Measurements from ENCODE around the gene DEUP1. TPM values are rescaled to one million over a fixed set of nuclear protein-coding genes. Genes with fewer than 3 reads are reported as not detected.
"Not testable (repeated sequence)": the region's sequence is repeated elsewhere in the genome, so short reads cannot be mapped to it uniquely, and the experiment has no call there.

The DEUP1 gene
- polyA plus RNA-seq, 3 donors, result not detected

GRCh38 chr11:93432247-93432646, 101.7 kb downstream of the DEUP1 start:
- Histone ChIP-seq H3K4me1 (ENCODE audit: control insufficient read depth in 1 of 2, insufficient read depth in 2 of 2, low read length in 2 of 2) (no peaks in the 10 kb centered on the region), H3K27me3 (ENCODE audit: control insufficient read depth in 2 of 2, insufficient read depth in 2 of 2, low read length in 2 of 2) (no peaks in the 10 kb centered on the region), H3K79me2 (ENCODE audit: insufficient read depth, low read length) (no peaks in the 10 kb centered on the region), H2AFZ (ENCODE audit: insufficient read depth, low read depth, low read length, poor library complexity, severe bottlenecking) (no peak overlapping the region), H3K4me3 (replicated peaks in 1 of 3; ENCODE audit: low read depth in 2 of 3, low read length in 3 of 3) (no peak overlapping the region), H3K9ac (ENCODE audit: insufficient read depth, low read length, poor library complexity, severe bottlenecking) (no peak overlapping the region), H3K27ac (ENCODE audit: low read depth in 1 of 2, low read length in 2 of 2) (no peak overlapping the region), H3K9me3 (replicated peaks in 1 of 2; ENCODE audit: control insufficient read depth in 1 of 2, insufficient read depth in 1 of 2, low read length in 2 of 2) (no peaks in the 10 kb centered on the region), H4K20me1 (ENCODE audit: insufficient read depth, low read length) (no peaks in the 10 kb centered on the region), H3K4me2 (replicated peaks; ENCODE audit: extremely low read depth, low read length, poor library complexity, severe bottlenecking) (no peak overlapping the region), H3K36me3 (replicated peaks in 1 of 2; ENCODE audit: control insufficient read depth in 1 of 2, insufficient read depth in 2 of 2, low read length in 2 of 2) (no peaks in the 10 kb centered on the region)
- no peaks in the 10 kb centered on the region for H3K4me1 Mint-ChIP-seq
- TF ChIP-seq CTCF (IDR thresholded peaks at IDR 0.05), result no peak
- no peak overlapping the region for H3K27ac Mint-ChIP-seq
- H3K4me3 Mint-ChIP-seq, result no peak overlapping the region
- WGBS (ENCODE audit: insufficient coverage), result 76% methylated on average over 2 of the region's 3 CpGs
- no peak for DNase-seq
- H3K9me3 Mint-ChIP-seq, result peaks cover 0 to 10% (median 5%) of the 10 kb centered on the region in 7 donors
- intact Hi-C loops (cut with micrococcal nuclease), result no loop called here
- H3K36me3 Mint-ChIP-seq, result no peaks in the 10 kb centered on the region
- peaks cover 0 to 4% (median 0%) of the 10 kb centered on the region in 3 donors for H3K27me3 Mint-ChIP-seq (ENCODE audit: low read depth in 3 of 3)

GRCh38 chr11:93443232-93443631, 112.7 kb downstream of the DEUP1 start:
- H3K4me1 Mint-ChIP-seq; H3K27ac ChIP-seq (ENCODE audit: low read depth in 1 of 2, low read length in 2 of 2); H3K4me3 ChIP-seq (replicated peaks in 1 of 3; ENCODE audit: low read depth in 2 of 3, low read length in 3 of 3); H3K9ac ChIP-seq (ENCODE audit: insufficient read depth, low read length, poor library complexity, severe bottlenecking); H3K4me3 Mint-ChIP-seq; H3K4me2 ChIP-seq (replicated peaks; ENCODE audit: extremely low read depth, low read length, poor library complexity, severe bottlenecking); H4K20me1 ChIP-seq (ENCODE audit: insufficient read depth, low read length); H3K36me3 ChIP-seq (replicated peaks in 1 of 2; ENCODE audit: control insufficient read depth in 1 of 2, insufficient read depth in 2 of 2, low read length in 2 of 2); H3K27me3 ChIP-seq (ENCODE audit: control insufficient read depth in 2 of 2, insufficient read depth in 2 of 2, low read length in 2 of 2); H3K4me1 ChIP-seq (ENCODE audit: control insufficient read depth in 1 of 2, insufficient read depth in 2 of 2, low read length in 2 of 2); H3K27me3 Mint-ChIP-seq (ENCODE audit: low read depth in 3 of 3); H3K79me2 ChIP-seq (ENCODE audit: insufficient read depth, low read length); H3K36me3 Mint-ChIP-seq; DNase-seq; H3K27ac Mint-ChIP-seq; intact Hi-C loops (cut with micrococcal nuclease); H2AFZ ChIP-seq (ENCODE audit: insufficient read depth, low read depth, low read length, poor library complexity, severe bottlenecking): not testable (repeated sequence)
- WGBS (ENCODE audit: insufficient coverage), result no CpG with 5 or more reads among the region's 2 CpGs
- H3K9me3 Mint-ChIP-seq, result peaks cover 5 to 17% (median 13%) of the 10 kb centered on the region in 7 donors
- H3K9me3 ChIP-seq (replicated peaks in 1 of 2; ENCODE audit: control insufficient read depth in 1 of 2, insufficient read depth in 1 of 2, low read length in 2 of 2), result peaks cover 0 to 12% of the 10 kb centered on the region in 2 donors
